ENCODE data around the gene ELP6. TPM values are rescaled to one million over a fixed set of nuclear protein-coding genes. Genes with fewer than 3 reads are reported as not detected.

ELP6 gene
- total RNA-seq, 1 experiment from 2014 or later, result 62.0 TPM

DNA sequence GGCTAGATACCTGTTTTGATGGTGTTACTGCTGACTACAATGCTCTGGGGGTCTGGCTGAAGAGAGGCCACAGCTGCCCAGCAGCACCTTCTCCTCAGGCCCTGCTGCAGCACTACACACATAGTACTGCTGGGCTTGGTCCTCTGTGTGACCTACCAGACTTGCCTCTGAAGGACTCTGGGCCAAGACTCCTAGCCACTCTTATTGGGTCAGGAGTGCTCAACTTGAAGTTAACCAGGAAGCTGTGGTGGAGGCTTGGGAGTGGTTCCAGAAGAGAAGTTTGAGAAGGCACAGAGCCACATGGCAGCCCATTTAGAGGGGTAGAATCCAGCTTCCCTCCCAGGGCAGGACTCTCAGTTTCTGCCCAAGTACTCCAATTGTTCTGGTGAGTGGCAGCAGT is 16.6 kb downstream of the ELP6 start:
- Mint-ChIP-seq H3K9me3 (no peaks in the 10 kb centered on the region), H3K4me3 (no peak overlapping the region), H3K27me3 (ENCODE audit: low read depth) (no peaks in the 10 kb centered on the region), H3K36me3 (peaks cover 51% of the 10 kb centered on the region), H3K4me1 (no peaks in the 10 kb centered on the region), H3K27ac (no peak overlapping the region; the same call in 1 of the 2 replicates)
- no peak for DNase-seq (ENCODE audit: low spot score)
- ChIA-PET CTCF (no interaction called here), POLR2A (interaction anchor here (0.7 kb wide), 1 partner anchor 514 kb away, joined by 4 read pairs; no protein-coding TSS in a partner anchor)
- ATAC-seq, result no peak
- TF ChIP-seq, protein P1, sequence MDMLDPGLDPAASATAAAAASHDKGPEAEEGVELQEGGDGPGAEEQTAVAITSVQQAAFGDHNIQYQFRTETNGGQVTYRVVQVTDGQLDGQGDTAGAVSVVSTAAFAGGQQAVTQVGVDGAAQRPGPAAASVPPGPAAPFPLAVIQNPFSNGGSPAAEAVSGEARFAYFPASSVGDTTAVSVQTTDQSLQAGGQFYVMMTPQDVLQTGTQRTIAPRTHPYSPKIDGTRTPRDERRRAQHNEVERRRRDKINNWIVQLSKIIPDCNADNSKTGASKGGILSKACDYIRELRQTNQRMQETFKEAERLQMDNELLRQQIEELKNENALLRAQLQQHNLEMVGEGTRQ (CRISPR knock-in tag; IDR thresholded peaks at IDR 0.05), result no peak
- no peak for TF ChIP-seq CREB1 (CRISPR knock-in tag; IDR thresholded peaks at IDR 0.05)
- TF ChIP-seq GABPB1 (CRISPR knock-in tag; IDR thresholded peaks at IDR 0.05), result no peak
- TF ChIP-seq, protein P2, sequence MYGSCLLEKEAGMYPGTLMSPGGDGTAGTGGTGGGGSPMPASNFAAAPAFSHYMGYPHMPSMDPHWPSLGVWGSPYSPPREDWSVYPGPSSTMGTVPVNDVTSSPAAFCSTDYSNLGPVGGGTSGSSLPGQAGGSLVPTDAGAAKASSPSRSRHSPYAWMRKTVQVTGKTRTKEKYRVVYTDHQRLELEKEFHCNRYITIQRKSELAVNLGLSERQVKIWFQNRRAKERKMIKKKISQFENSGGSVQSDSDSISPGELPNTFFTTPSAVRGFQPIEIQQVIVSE (CRISPR knock-in tag; IDR thresholded peaks at IDR 0.05; ENCODE audit: borderline replicate concordance), result no peak
- TF ChIP-seq, protein P3, sequence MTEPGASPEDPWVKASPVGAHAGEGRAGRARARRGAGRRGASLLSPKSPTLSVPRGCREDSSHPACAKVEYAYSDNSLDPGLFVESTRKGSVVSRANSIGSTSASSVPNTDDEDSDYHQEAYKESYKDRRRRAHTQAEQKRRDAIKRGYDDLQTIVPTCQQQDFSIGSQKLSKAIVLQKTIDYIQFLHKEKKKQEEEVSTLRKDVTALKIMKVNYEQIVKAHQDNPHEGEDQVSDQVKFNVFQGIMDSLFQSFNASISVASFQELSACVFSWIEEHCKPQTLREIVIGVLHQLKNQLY (CRISPR knock-in tag; IDR thresholded peaks at IDR 0.05), result no peak
- no peak for TF ChIP-seq ZNF232 (CRISPR knock-in tag; IDR thresholded peaks at IDR 0.05)
- no peak for TF ChIP-seq ATF1 (CRISPR knock-in tag; IDR thresholded peaks at IDR 0.05)
- TF ChIP-seq, protein P4, sequence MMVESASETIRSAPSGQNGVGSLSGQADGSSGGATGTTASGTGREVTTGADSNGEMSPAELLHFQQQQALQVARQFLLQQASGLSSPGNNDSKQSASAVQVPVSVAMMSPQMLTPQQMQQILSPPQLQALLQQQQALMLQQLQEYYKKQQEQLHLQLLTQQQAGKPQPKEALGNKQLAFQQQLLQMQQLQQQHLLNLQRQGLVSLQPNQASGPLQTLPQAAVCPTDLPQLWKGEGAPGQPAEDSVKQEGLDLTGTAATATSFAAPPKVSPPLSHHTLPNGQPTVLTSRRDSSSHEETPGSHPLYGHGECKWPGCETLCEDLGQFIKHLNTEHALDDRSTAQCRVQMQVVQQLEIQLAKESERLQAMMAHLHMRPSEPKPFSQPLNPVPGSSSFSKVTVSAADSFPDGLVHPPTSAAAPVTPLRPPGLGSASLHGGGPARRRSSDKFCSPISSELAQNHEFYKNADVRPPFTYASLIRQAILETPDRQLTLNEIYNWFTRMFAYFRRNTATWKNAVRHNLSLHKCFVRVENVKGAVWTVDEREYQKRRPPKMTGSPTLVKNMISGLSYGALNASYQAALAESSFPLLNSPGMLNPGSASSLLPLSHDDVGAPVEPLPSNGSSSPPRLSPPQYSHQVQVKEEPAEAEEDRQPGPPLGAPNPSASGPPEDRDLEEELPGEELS (CRISPR knock-in tag; IDR thresholded peaks at IDR 0.05), result no peak
- TF ChIP-seq, protein P5, sequence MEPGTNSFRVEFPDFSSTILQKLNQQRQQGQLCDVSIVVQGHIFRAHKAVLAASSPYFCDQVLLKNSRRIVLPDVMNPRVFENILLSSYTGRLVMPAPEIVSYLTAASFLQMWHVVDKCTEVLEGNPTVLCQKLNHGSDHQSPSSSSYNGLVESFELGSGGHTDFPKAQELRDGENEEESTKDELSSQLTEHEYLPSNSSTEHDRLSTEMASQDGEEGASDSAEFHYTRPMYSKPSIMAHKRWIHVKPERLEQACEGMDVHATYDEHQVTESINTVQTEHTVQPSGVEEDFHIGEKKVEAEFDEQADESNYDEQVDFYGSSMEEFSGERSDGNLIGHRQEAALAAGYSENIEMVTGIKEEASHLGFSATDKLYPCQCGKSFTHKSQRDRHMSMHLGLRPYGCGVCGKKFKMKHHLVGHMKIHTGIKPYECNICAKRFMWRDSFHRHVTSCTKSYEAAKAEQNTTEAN (CRISPR knock-in tag; IDR thresholded peaks at IDR 0.05), result no peak
- TF ChIP-seq, protein P6, sequence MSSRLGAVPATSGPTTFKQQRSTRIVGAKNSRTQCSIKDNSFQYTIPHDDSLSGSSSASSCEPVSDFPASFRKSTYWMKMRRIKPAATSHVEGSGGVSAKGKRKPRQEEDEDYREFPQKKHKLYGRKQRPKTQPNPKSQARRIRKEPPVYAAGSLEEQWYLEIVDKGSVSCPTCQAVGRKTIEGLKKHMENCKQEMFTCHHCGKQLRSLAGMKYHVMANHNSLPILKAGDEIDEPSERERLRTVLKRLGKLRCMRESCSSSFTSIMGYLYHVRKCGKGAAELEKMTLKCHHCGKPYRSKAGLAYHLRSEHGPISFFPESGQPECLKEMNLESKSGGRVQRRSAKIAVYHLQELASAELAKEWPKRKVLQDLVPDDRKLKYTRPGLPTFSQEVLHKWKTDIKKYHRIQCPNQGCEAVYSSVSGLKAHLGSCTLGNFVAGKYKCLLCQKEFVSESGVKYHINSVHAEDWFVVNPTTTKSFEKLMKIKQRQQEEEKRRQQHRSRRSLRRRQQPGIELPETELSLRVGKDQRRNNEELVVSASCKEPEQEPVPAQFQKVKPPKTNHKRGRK (CRISPR knock-in tag; IDR thresholded peaks at IDR 0.05; ENCODE audit: borderline replicate concordance), result no peak
- TF ChIP-seq ZBTB21 (CRISPR knock-in tag; IDR thresholded peaks at IDR 0.05; ENCODE audit: borderline replicate concordance), result no peak
- TF ChIP-seq SMAD4 (CRISPR knock-in tag; IDR thresholded peaks at IDR 0.05), result no peak
- TF ChIP-seq TP53 (CRISPR knock-in tag; IDR thresholded peaks at IDR 0.05), result no peak
- TF ChIP-seq, protein P7, sequence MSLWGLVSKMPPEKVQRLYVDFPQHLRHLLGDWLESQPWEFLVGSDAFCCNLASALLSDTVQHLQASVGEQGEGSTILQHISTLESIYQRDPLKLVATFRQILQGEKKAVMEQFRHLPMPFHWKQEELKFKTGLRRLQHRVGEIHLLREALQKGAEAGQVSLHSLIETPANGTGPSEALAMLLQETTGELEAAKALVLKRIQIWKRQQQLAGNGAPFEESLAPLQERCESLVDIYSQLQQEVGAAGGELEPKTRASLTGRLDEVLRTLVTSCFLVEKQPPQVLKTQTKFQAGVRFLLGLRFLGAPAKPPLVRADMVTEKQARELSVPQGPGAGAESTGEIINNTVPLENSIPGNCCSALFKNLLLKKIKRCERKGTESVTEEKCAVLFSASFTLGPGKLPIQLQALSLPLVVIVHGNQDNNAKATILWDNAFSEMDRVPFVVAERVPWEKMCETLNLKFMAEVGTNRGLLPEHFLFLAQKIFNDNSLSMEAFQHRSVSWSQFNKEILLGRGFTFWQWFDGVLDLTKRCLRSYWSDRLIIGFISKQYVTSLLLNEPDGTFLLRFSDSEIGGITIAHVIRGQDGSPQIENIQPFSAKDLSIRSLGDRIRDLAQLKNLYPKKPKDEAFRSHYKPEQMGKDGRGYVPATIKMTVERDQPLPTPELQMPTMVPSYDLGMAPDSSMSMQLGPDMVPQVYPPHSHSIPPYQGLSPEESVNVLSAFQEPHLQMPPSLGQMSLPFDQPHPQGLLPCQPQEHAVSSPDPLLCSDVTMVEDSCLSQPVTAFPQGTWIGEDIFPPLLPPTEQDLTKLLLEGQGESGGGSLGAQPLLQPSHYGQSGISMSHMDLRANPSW (CRISPR knock-in tag; conservative IDR thresholded peaks at IDR 0.05; ENCODE audit: low read depth), result no peak
- TF ChIP-seq, protein P8, sequence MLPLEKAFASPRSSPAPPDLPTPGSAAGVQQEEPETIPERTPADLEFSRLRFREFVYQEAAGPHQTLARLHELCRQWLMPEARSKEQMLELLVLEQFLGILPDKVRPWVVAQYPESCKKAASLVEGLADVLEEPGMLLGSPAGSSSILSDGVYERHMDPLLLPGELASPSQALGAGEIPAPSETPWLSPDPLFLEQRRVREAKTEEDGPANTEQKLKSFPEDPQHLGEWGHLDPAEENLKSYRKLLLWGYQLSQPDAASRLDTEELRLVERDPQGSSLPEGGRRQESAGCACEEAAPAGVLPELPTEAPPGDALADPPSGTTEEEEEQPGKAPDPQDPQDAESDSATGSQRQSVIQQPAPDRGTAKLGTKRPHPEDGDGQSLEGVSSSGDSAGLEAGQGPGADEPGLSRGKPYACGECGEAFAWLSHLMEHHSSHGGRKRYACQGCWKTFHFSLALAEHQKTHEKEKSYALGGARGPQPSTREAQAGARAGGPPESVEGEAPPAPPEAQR (CRISPR knock-in tag; IDR thresholded peaks at IDR 0.05), result no peak
- TF ChIP-seq, protein P9, sequence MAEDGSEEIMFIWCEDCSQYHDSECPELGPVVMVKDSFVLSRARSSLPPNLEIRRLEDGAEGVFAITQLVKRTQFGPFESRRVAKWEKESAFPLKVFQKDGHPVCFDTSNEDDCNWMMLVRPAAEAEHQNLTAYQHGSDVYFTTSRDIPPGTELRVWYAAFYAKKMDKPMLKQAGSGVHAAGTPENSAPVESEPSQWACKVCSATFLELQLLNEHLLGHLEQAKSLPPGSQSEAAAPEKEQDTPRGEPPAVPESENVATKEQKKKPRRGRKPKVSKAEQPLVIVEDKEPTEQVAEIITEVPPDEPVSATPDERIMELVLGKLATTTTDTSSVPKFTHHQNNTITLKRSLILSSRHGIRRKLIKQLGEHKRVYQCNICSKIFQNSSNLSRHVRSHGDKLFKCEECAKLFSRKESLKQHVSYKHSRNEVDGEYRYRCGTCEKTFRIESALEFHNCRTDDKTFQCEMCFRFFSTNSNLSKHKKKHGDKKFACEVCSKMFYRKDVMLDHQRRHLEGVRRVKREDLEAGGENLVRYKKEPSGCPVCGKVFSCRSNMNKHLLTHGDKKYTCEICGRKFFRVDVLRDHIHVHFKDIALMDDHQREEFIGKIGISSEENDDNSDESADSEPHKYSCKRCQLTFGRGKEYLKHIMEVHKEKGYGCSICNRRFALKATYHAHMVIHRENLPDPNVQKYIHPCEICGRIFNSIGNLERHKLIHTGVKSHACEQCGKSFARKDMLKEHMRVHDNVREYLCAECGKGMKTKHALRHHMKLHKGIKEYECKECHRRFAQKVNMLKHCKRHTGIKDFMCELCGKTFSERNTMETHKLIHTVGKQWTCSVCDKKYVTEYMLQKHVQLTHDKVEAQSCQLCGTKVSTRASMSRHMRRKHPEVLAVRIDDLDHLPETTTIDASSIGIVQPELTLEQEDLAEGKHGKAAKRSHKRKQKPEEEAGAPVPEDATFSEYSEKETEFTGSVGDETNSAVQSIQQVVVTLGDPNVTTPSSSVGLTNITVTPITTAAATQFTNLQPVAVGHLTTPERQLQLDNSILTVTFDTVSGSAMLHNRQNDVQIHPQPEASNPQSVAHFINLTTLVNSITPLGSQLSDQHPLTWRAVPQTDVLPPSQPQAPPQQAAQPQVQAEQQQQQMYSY (CRISPR knock-in tag; IDR thresholded peaks at IDR 0.05), result no peak

All from WTC11 (cell line).